Measurements from ENCODE around the gene SKOR2. TPM values are rescaled to one million over a fixed set of nuclear protein-coding genes. Genes with fewer than 3 reads are reported as not detected.

Gene SKOR2
- total and polyA plus RNA-seq, 2 donors (not counting 1 experiment from before 2014, with no cell fraction given), result not detected

GRCh38 chr18:47274961-47275360, 23.5 kb upstream of the SKOR2 start:
- intact Hi-C loops (cut with micrococcal nuclease), result no loop called here
- POLR2A ChIA-PET, result no interaction called here
- Histone ChIP-seq H3K79me2 (ENCODE audit: control insufficient read depth, insufficient read depth, low read length) (no peaks in the 10 kb centered on the region), H3K36me3 (replicated peaks in 1 of 2; ENCODE audit: control extremely low read depth in 1 of 2, control insufficient read depth in 1 of 2, extremely low read depth in 1 of 2, insufficient read depth in 2 of 2, low read length in 1 of 2) (no peaks in the 10 kb centered on the region), H3K27me3 (replicated peaks in 1 of 4; ENCODE audit: control extremely low read depth in 1 of 4, control insufficient read depth in 3 of 4, insufficient read depth in 4 of 4, low read length in 3 of 4) (peaks cover 0 to 7% (median 1%) of the 10 kb centered on the region in 4 experiments), H3K27ac (ENCODE audit: low read length in 2 of 2) (no peak overlapping the region), H4K20me1 (ENCODE audit: control insufficient read depth, insufficient read depth, low read length, poor library complexity, severe bottlenecking) (no peaks in the 10 kb centered on the region), H3K4me1 (ENCODE audit: control insufficient read depth in 2 of 2, insufficient read depth in 2 of 2, low read length in 2 of 2) (no peaks in the 10 kb centered on the region), H2AFZ (ENCODE audit: insufficient read depth, low read depth, low read length, poor library complexity, severe bottlenecking) (no peak overlapping the region), H3K9me3 (ENCODE audit: control extremely low read depth in 1 of 3, control insufficient read depth in 2 of 3, insufficient read depth in 1 of 3, low read length in 2 of 3) (no peaks in the 10 kb centered on the region), H3K4me3 (ENCODE audit: control extremely low read depth in 1 of 5, extremely low read depth in 1 of 5, insufficient read depth in 1 of 5, low read depth in 2 of 5, low read length in 4 of 5) (no peak overlapping the region), H3K9ac (ENCODE audit: low read length) (no peak overlapping the region), H3K4me2 (replicated peaks; ENCODE audit: low read depth, low read length, poor library complexity, severe bottlenecking) (no peak overlapping the region)
- CTCF ChIA-PET, result no interaction called here
- Mint-ChIP-seq H3K27ac (no peak overlapping the region), H3K27me3 (peaks cover 36% of the 10 kb centered on the region), H3K4me3 (no peak overlapping the region), H3K9me3 (ENCODE audit: insufficient read depth) (no peaks in the 10 kb centered on the region), H3K4me1 (no peaks in the 10 kb centered on the region)
- ATAC-seq (ENCODE audit: low read depth) (no peak), DNase-seq (no peak)
- WGBS (ENCODE audit: insufficient coverage), result 73% methylated on average over 6 of the region's 9 CpGs
- TF ChIP-seq CTCF (IDR thresholded peaks at IDR 0.05) (no peak), EZH2 (IDR thresholded peaks at IDR 0.05; ENCODE audit: borderline replicate concordance, insufficient read depth, low read depth, low read length, poor library complexity, severe bottlenecking) (no peak)

DNA sequence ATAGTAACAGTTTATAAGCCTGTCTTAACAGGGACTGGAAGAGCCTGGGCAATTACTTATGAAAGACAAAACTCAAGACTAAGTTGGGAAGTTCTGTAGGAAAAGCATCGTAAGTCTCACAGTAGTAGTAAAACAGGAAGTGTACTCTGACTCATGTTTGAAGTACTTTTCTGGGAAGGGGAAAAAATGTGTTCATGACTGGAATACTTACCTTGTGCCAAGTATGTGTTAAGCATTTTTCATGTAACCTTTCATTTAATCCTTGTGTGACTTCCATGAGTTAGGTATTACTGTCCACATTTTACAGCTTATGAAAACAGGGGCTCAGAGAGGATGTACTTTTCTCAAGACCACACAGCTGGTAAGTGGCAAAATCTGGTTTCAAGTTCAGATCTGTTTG, 13.7 kb upstream of the SKOR2 start:
- Mint-ChIP-seq H3K9me3 (ENCODE audit: insufficient read depth) (no peaks in the 10 kb centered on the region), H3K4me1 (no peaks in the 10 kb centered on the region), H3K4me3 (no peak overlapping the region), H3K27ac (no peak overlapping the region), H3K27me3 (peaks cover 61% of the 10 kb centered on the region)
- Histone ChIP-seq H3K9ac (ENCODE audit: low read length) (no peak overlapping the region), H2AFZ (ENCODE audit: insufficient read depth, low read depth, low read length, poor library complexity, severe bottlenecking) (no peak overlapping the region), H3K79me2 (ENCODE audit: control insufficient read depth, insufficient read depth, low read length) (no peaks in the 10 kb centered on the region), H3K4me2 (replicated peaks; ENCODE audit: low read depth, low read length, poor library complexity, severe bottlenecking) (no peak overlapping the region), H3K27ac (ENCODE audit: low read length in 2 of 2) (no peak overlapping the region), H3K9me3 (ENCODE audit: control extremely low read depth in 1 of 3, control insufficient read depth in 2 of 3, insufficient read depth in 1 of 3, low read length in 2 of 3) (peaks cover 0 to 29% (median 0%) of the 10 kb centered on the region in 3 donors), H3K27me3 (replicated peaks in 1 of 4; ENCODE audit: control extremely low read depth in 1 of 4, control insufficient read depth in 3 of 4, insufficient read depth in 4 of 4, low read length in 3 of 4) (peaks cover 0 to 52% (median 25%) of the 10 kb centered on the region in 4 experiments), H3K4me3 (ENCODE audit: control extremely low read depth in 1 of 5, extremely low read depth in 1 of 5, insufficient read depth in 1 of 5, low read depth in 2 of 5, low read length in 4 of 5) (no peak overlapping the region), H3K36me3 (replicated peaks in 1 of 2; ENCODE audit: control extremely low read depth in 1 of 2, control insufficient read depth in 1 of 2, extremely low read depth in 1 of 2, insufficient read depth in 2 of 2, low read length in 1 of 2) (no peaks in the 10 kb centered on the region), H3K4me1 (ENCODE audit: control insufficient read depth in 2 of 2, insufficient read depth in 2 of 2, low read length in 2 of 2) (no peaks in the 10 kb centered on the region), H4K20me1 (ENCODE audit: control insufficient read depth, insufficient read depth, low read length, poor library complexity, severe bottlenecking) (no peaks in the 10 kb centered on the region)
- ATAC-seq (ENCODE audit: low read depth), result no peak
- DNase-seq, result no peak
- ChIA-PET POLR2A (no interaction called here), CTCF (no interaction called here)
- intact Hi-C loops (cut with micrococcal nuclease), result no loop called here
- TF ChIP-seq CTCF (IDR thresholded peaks at IDR 0.05) (no peak), EZH2 (IDR thresholded peaks at IDR 0.05; ENCODE audit: borderline replicate concordance, insufficient read depth, low read depth, low read length, poor library complexity, severe bottlenecking) (no peak)
- 33% methylated on average over 1 of the region's 1 CpG for WGBS (ENCODE audit: insufficient coverage)
